Epithelial cell of proximal tubule (primary cell): ENCODE measurements around the gene RSRC2. TPM values are rescaled to one million over a fixed set of nuclear protein-coding genes. Genes with fewer than 3 reads are reported as not detected.
"Not testable (repeated sequence)": the region's sequence is repeated elsewhere in the genome, so short reads cannot be mapped to it uniquely, and the experiment has no call there.

ENCODE experiments used
- DNase-seq: peaks from one replicate; pipeline ENCODE4 v3.0.0-alpha.2; 2011; ENCODE audit warnings: low read depth
- H3K4me3 ChIP-seq: 2 replicates; pipeline ENCODE4 v1.5.1; 2011; ENCODE audit warnings: low read depth, mild to moderate bottlenecking, low read length
- total RNA-seq: library from RNA; depleted of rRNA; stranded (reverse); fragments of >200 nt; gene quantifications from 2 replicates; pipeline ENCODE4 v1.2.3, GENCODE V29; 2015
- TF ChIP-seq, protein P1 (sequence below): conservative IDR thresholded peaks from 2 replicates; pipeline ENCODE4 v1.5.1; 2012; ENCODE audit warnings: low read depth, mild to moderate bottlenecking, low read length

Gene RSRC2
- total RNA-seq, 1 donor from 2014 or later = 72.4 TPM

DNA sequence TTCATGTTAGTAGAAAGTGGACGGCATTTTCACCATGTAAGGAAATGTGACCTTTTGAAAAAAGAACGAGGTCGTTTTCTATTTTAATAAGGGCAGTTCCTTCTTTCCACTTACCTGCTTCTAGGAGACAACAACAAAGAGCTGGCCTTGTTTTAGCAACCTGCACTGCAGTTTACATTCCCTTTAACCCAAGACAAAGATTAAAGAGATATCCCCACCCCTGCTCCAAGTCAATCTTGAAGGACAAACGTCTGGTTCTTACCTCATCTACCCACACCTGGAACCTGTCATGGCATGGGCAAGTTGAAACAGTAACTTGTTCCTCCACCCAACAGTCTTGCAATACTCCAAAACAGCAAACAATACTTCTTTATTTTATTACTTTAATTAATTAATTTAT lies 58.8 kb downstream of the RSRC2 start:
- TF ChIP-seq, protein P1, sequence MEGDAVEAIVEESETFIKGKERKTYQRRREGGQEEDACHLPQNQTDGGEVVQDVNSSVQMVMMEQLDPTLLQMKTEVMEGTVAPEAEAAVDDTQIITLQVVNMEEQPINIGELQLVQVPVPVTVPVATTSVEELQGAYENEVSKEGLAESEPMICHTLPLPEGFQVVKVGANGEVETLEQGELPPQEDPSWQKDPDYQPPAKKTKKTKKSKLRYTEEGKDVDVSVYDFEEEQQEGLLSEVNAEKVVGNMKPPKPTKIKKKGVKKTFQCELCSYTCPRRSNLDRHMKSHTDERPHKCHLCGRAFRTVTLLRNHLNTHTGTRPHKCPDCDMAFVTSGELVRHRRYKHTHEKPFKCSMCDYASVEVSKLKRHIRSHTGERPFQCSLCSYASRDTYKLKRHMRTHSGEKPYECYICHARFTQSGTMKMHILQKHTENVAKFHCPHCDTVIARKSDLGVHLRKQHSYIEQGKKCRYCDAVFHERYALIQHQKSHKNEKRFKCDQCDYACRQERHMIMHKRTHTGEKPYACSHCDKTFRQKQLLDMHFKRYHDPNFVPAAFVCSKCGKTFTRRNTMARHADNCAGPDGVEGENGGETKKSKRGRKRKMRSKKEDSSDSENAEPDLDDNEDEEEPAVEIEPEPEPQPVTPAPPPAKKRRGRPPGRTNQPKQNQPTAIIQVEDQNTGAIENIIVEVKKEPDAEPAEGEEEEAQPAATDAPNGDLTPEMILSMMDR = no peak
- no peak for DNase-seq
- no peak overlapping the region for H3K4me3 ChIP-seq

DNA sequence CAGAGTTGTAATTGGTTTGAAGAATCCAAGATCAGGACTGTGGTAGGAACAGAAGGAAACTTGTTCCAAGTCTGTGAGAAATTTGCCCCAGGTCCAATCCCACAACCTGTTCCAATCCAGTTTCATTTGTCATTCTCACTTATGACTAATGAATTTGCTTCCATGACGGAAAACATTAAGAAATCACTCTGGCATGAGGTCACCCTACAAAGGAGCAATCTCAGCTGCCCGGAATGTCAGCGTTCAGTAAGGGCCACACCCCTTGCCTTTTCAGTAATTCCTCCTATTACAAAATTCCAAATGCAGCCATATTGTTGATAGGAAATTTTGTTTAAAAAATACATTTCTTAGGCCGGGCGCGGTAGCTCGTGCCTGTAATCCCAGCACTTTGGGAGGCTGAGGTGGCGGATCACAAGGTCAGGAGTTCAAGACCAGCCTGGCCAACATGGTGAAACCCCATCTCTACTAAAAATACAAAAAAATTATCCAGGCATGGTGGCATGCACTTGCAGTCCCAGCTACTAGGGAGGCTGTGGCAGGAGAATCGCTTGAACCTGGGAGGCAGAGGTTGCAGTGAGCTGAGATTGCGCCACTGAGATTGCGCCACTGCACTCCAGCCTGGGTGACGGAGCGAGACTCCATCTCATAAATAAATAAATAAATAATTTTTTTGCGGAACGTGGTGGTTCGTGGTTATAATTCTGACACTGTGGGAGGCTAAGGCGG lies 62.3 kb downstream of the RSRC2 start:
- H3K4me3 ChIP-seq = not testable (repeated sequence)
- peak; percentile 96 for DNase-seq

DNA sequence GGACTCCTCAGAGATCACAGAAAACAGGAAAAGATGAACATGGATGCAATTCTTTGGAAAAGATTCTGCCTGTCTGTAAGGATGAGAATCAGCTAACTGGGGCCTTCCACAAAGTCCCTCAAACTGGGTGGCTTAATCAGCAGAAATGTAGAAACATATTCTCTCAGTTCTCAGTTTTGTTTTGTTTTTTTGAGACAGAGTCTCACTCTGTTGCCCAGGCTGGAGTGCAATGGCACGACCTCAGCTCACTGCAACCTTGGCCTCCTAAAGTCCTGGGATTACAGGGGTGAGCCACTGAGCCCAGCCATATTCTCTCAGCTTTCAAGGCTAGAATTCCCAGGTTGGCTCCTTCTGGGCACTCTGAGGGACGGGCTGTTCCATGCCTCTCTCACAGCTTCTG lies 66.1 kb downstream of the RSRC2 start:
- TF ChIP-seq, protein P1 = no peak
- H3K4me3 ChIP-seq = no peak overlapping the region
- no peak for DNase-seq

DNA sequence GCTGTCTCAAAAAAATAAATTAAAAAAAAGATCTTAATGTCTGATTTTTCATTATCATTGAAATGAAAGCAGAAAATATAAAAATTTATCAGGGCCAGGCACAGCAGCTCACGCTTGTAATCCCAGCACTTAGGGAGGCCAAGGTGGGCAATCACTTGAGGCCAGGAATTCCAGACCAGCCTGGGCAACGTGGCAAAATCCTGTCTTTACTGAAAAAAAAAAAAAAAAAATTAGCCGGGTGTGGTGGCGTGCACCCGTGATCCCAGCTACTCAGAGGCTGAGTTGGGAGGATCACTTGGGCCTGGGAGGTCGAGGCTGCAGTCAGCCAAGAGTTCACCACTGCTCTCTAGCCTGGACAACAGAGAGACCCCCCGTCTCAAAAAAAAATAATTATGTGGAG lies 66.7 kb downstream of the RSRC2 start:
- TF ChIP-seq, protein P1 = no peak
- DNase-seq = no peak
- H3K4me3 ChIP-seq = no peak overlapping the region

DNA sequence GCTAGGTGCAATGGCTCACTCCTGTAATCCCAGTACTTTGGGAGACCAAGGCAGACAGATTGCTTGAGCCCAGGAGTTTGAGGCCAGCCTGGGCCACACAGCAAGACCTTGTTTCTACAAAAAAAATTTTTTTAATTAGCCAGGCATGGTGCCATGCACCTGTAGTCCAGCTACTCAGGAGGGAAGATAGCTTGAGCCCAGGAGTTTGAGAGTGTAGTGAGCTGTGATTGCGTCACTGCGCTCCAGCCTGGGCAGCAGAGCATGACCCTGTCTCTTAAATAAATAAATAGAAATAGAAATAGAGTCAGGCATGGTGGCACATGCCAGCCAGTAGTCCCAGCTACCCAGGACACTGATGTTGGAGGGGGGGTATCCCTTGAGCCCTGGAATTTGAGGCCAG lies 67.5 kb downstream of the RSRC2 start:
- H3K4me3 ChIP-seq = no peak overlapping the region
- TF ChIP-seq, protein P1 = no peak
- peak; percentile 40 for DNase-seq

DNA sequence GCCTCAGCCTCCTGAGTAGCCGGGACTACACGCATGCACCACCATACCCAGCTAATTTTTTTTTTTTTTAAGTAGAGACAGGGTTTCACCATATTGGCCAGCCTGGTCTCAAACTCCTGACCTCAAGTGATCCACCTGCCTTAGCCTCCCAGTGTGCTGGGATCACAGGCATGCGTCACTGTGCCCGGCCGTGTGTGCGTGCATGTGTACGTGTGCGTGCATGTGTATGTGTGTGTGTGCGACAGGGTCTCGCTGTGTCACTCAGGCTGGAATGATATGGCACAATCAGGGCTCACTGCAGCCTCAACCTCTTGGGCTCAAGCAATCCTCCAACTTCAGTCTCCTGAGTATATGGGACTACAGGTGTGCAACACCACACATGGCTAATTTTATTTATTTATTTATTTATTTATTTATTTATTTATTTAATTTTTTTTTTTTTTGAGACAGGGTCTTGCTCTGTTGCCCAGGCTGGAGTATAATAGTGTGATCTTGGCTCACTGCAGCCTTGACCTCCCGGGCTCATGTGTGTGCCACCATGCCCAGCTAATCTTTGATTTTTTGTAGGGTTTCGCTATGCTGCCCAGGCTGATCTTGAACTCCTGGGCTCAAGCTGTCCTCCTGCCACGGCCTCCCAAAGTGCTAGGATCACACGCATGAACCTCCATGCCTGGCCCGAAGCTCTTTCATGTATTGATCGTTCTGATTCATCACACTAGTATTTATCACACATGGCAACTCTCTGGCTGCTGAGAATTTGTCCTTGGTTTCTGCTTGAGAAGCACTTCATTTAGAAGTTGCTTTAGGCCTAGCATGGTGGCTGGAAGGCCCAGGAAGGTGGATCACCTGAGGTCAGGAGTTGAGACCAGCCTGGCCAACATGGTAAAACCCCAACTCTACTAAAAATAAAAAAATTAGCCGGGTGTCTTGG lies 68.4 kb downstream of the RSRC2 start:
- no peak overlapping the region for H3K4me3 ChIP-seq
- DNase-seq = no peak
- TF ChIP-seq, protein P1 = no peak

DNA sequence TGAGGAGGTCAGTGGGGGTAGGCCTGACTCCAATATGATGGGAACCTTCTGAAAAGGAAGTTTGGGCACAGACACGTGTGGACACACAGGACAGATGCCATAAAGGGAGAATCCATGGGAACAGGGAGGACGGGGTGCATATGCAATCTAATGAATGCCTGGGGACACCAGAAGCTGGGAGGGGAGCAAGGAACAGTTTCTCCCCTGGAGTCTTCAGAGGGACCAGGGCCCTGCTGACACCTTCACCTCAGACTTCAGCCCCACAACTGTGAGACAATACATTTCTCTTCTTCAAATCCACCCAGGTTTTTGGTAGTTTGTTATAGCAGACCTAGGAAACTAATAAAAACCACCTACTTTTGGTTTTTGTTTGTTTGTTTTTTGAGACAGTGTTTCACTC lies 69.1 kb downstream of the RSRC2 start:
- no peak for DNase-seq
- no peak overlapping the region for H3K4me3 ChIP-seq
- TF ChIP-seq, protein P1 = no peak
